HG03558 (cell line): ENCODE results near the gene WFDC9.
"Not testable (repeated sequence)": the region's sequence is repeated elsewhere in the genome, so short reads cannot be mapped to it uniquely, and the experiment has no call there.

Source experiments
- ATAC-seq: cut with Tn5 transposase; IDR thresholded peaks from one replicate; pipeline ENCODE4 v1.9.1; 2021; ENCODE audit warnings: moderate number of reproducible peaks; ENCODE audit not compliant: unreplicated experiment; ENCODE audit errors: extremely low read depth

WFDC9 gene

GRCh38 chr20:45593498-45593897, 37.6 kb downstream of the WFDC9 start:
- ATAC-seq = no peak

GRCh38 chr20:45592574-45593189, 38.4 kb downstream of the WFDC9 start:
- ATAC-seq = no peak

DNA sequence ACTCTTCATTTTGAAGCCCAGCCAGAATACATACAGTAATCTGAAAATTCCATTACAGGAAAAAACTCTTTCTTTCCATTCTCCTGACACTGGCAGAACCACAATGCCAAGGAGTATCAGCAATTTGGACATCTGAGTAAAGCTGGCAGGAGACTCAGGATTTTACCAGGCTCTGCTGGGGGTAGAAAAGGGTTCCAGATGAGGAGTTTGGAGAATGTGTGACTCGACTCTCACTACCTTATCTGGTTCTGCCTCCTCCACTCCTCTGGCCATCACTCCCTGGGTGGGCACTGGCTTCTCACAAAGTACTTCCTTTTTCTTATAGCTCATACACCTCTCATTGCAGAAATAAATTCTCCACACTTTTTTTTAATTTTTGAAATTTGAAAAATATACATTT, 41.4 kb downstream of the WFDC9 start:
- no peak for ATAC-seq

DNA sequence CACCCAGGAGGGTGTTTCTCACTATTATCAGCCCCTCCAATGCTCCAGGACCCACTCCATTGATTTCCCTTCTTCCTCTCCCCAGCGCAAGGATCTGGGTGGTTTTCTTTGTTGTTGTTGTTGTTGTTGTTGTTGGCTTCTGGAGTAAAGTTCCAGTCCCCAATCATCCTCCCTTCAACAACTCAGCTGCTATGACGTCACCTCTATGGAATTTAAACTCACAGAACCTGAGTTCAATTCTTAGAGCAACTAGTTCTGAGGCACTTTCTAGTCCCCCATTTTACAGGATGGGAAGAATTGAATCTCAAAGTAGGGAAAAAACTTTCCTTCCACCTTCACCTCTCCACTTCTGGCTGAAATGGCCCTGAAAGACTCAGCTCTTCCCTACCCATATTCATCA, 42.3 kb downstream of the WFDC9 start:
- ATAC-seq = no peak

DNA sequence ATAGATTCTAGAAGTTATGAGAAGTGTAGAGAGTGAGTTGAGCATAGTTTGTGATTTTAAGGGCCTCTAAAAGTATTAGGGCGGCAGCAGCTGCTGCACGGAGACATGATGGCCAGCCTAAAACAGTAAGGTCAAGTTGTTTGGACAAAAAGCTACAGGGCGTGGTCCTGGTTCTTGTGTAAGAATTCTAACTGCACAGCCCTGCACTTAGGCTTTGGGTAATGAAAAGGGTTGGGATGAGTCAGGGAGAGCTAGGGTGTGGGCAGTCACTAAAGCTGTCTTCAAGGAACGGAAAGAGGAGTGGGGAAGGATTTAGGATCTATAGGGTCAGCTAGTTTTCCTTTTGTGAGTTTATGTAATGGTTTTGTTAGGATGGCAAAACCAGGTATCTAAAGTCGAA, 45.1 kb downstream of the WFDC9 start:
- ATAC-seq = not testable (repeated sequence)

GRCh38 chr20:45584294-45584693, 46.8 kb downstream of the WFDC9 start:
- ATAC-seq = not testable (repeated sequence)

DNA sequence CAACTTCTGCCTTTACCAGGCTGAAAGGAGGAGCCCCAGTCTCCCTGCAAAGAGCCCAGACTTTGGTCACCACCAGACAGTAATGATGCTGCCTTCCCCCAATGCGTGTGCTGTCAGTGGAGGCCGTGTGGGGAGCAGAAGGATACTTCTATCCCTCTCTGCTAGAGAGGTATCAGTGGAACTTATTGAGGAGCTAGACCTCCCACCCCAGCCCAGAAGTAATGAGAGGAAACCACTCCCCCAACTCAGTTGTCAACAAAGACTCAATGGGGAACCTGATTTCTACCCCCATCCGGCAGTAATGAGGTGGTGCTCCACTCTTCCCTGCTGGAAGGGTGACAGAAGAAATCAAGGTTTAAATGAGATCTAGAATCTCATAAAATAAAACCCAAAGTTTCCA, 47.6 kb downstream of the WFDC9 start:
- no peak for ATAC-seq

DNA sequence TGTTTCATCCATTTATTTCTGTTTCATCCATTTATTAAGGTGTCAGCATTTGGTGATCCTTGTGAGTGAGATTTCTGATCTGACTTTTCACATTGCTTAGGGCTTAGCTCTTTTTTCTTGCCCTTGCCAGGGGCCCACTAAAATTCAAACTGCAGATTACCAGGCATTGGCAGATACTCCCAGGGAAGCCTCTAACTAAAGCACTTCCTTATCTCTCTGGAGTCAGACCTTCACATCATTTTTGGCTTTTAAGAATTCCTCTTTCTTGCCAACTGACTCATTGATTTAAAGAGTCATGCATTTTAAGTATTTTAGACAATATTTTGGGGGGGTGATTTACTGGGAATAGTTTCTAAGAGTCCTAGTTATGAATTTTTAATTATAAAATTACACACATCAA, 49.4 kb downstream of the WFDC9 start:
- ATAC-seq = no peak

DNA sequence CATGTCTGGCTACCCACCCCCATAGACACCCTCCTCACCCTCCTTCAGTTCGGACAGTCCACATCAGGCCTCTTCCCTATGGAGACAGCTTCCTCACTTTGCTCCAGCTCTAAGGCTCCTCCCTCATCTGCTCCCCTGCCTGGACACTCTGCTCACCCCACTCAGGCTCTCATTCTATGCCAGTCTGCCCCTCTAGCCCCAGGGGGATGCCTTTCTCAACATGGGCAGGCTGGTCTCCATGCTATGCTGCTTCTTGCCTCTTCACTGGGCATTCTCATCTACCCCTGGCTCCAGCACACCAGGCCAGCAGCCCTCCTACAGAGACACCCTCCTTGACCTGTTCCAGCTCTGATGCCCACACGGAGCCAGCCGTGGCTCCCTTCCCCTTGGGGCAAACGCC, 51.9 kb downstream of the WFDC9 start, which contains the start of gene WFDC8:
TSS of gene WFDC8 (minus strand) at position 101 of the 400 bp plus-strand sequence. CDS start at position 64, 37 bp downstream.
- ATAC-seq = no peak

GRCh38 chr20:45578231-45578630, 52.9 kb downstream of the WFDC9 start:
- ATAC-seq = no peak

- ATAC-seq = no peak
These were observed 54.1 kb downstream of the WFDC9 start for GRCh38 chr20:45576995-45577394.

DNA sequence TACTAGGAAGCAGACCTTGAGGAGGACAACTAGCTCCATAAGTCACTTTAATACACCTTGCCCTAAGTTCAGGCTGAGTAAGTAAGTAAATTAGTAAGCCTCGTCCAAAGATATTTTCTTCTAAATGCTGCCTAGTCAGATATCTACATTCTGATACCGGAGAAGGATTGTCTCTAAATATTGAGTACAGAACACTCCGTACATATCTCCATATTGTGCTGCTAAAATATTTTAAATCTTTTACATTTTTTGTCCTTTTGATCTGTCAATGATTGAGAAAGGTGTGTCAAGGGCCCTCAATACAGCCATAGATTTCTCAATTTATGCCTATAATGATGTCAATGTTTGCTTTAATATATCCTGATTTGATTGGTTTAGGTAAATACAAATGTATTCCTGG, 55.2 kb downstream of the WFDC9 start:
- no peak for ATAC-seq

GRCh38 chr20:45569650-45570049, 61.4 kb downstream of the WFDC9 start:
- ATAC-seq = not testable (repeated sequence)

DNA sequence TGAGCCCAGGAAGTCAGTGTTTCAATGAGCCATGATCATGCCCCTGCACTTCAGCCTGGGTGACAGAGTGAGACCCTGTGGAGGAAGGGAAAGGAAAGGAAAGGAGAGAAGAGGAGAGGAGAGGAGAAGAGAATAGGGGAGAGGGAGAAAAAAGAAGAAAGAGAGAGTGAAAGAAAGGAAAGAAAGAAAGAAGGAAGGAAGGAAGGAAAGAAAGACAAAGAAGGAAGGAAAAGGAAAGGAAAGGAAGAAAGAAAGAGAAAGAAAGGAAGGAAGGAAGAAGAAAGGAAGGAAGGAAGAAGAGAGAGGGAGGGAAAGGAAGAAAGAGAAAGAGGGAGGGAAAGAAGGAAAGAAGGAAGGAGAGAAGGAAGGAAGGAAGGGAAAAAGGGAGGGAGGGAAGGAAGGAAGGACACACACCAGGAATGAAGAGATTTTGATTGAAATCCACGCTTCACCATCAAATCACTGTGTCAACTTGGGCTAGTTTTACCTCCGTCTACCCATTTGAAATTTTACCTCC, 66.3 kb downstream of the WFDC9 start:
- ATAC-seq = no peak
